Measurements from ENCODE around the gene TPSAB1.
"Not testable (repeated sequence)": the region's sequence is repeated elsewhere in the genome, so short reads cannot be mapped to it uniquely, and the experiment has no call there.

DNA sequence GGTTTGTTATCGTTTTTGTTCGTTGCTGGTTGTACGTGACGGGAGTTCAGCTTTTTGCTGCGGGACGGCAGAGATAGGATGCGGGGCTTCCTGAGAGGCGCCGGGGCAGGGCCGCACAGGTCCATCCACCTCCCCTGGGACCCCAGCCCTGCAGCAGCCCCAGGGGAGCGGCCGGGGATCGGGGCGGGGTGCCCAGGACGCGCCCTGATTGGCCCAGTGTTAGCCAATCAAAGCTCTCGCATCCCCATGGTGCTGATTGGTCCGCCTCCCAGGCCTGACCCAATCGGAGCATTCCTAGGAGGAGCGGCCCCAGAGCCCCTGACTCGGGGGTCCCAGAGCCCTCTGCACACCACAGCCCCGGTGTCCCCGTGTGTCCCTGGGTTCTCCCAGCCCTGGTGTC, 1.6 kb upstream of the TPSAB1 start:
- not testable (repeated sequence) for TF ChIP-seq BACH1 (IDR thresholded peaks at IDR 0.05; ENCODE audit: borderline replicate concordance); NFXL1 (IDR thresholded peaks at IDR 0.05; ENCODE audit: borderline replicate concordance); CTCF (IDR thresholded peaks at IDR 0.05 in 2 of 3, conservative IDR thresholded peaks at IDR 0.05 in 1 of 3; ENCODE audit: control insufficient read depth in 2 of 3, extremely low read depth in 1 of 3, insufficient read depth in 1 of 3, low read depth in 3 of 3, low read length in 3 of 3); ZNF274 (IDR thresholded peaks at IDR 0.05; ENCODE audit: insufficient read depth, insufficient read length); RAD21 (IDR thresholded peaks at IDR 0.05; ENCODE audit: insufficient read depth, low read depth, low read length); SMAD1 (IDR thresholded peaks at IDR 0.05; ENCODE audit: low read depth, partially characterized antibody); ZNF207 (IDR thresholded peaks at IDR 0.05; ENCODE audit: borderline replicate concordance); CREB1 (IDR thresholded peaks at IDR 0.05; ENCODE audit: low read depth); MYC (IDR thresholded peaks at IDR 0.05; ENCODE audit: insufficient read depth, insufficient read length, insufficient replicate concordance, low read length, severe bottlenecking)
- TF ChIP-seq, protein P1, sequence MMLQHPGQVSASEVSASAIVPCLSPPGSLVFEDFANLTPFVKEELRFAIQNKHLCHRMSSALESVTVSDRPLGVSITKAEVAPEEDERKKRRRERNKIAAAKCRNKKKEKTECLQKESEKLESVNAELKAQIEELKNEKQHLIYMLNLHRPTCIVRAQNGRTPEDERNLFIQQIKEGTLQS (IDR thresholded peaks at IDR 0.05; ENCODE audit: borderline replicate concordance, extremely low read depth, low read depth, low read length) = not testable (repeated sequence)
- TF ChIP-seq, protein P2, sequence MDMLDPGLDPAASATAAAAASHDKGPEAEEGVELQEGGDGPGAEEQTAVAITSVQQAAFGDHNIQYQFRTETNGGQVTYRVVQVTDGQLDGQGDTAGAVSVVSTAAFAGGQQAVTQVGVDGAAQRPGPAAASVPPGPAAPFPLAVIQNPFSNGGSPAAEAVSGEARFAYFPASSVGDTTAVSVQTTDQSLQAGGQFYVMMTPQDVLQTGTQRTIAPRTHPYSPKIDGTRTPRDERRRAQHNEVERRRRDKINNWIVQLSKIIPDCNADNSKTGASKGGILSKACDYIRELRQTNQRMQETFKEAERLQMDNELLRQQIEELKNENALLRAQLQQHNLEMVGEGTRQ (IDR thresholded peaks at IDR 0.05; ENCODE audit: borderline replicate concordance, low read depth, low read length) = not testable (repeated sequence)
- TF ChIP-seq, protein P3, sequence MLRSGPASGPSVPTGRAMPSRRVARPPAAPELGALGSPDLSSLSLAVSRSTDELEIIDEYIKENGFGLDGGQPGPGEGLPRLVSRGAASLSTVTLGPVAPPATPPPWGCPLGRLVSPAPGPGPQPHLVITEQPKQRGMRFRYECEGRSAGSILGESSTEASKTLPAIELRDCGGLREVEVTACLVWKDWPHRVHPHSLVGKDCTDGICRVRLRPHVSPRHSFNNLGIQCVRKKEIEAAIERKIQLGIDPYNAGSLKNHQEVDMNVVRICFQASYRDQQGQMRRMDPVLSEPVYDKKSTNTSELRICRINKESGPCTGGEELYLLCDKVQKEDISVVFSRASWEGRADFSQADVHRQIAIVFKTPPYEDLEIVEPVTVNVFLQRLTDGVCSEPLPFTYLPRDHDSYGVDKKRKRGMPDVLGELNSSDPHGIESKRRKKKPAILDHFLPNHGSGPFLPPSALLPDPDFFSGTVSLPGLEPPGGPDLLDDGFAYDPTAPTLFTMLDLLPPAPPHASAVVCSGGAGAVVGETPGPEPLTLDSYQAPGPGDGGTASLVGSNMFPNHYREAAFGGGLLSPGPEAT (IDR thresholded peaks at IDR 0.05; ENCODE audit: low read depth) = not testable (repeated sequence)

All from GM12878 (cell line).